CD1c-positive myeloid dendritic cell (primary cell): Measurements from ENCODE around the gene NACC2.
"Not testable (repeated sequence)": the region's sequence is repeated elsewhere in the genome, so short reads cannot be mapped to it uniquely, and the experiment has no call there.

ENCODE experiments used
- DNase-seq: peaks from one replicate; pipeline ENCODE4 v3.0.0-alpha.2; 2016; ENCODE audit errors: extremely low spot score

The NACC2 gene

DNA sequence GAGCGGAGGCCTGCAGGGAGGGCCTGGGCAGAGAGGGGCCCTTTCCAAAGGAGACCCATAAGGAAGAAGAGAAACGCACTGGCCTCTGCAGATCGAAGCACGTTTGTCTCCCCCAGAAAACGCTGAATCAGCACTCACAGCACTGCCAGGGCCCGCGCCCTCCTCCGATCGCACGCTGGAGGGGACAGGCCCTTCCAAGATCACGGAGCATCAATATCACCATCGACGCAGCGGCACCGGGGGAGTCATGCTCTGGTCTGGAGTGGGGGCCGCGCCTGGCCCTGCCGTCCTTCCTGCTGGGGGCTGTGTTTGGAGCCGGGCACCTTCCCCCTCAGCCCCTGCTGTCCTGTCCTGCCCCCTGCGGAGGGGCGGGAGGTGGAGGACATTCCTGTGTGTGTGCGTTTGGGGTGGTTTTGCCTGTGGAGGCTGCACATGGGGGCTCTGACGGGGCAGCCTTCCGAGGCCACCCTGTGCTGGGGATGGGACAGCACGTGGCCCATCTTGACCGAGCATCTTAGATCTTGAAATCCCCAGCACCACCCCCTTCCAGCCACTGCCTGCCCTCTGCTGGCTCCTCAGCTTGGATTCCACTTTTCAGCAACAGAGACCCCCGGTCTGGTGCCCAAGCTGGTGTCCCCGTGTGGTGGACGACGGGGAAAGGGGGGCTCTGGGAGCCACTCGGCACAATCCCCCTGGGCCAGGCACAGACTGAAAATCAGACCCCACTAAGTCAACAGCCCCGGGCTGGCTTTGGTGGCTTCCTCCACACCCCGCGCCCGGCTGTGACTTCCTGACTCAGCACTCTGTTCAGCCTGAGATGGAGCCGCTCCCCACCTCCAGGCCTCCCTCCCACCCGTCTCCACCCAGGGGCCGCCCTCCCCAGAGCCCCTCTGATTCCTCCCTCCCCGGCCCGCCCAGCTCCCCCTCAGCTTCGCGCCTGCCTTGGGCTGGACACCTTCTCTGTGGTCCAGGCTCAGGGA, 15.3 kb upstream of the NACC2 start:
- no peak for DNase-seq

DNA sequence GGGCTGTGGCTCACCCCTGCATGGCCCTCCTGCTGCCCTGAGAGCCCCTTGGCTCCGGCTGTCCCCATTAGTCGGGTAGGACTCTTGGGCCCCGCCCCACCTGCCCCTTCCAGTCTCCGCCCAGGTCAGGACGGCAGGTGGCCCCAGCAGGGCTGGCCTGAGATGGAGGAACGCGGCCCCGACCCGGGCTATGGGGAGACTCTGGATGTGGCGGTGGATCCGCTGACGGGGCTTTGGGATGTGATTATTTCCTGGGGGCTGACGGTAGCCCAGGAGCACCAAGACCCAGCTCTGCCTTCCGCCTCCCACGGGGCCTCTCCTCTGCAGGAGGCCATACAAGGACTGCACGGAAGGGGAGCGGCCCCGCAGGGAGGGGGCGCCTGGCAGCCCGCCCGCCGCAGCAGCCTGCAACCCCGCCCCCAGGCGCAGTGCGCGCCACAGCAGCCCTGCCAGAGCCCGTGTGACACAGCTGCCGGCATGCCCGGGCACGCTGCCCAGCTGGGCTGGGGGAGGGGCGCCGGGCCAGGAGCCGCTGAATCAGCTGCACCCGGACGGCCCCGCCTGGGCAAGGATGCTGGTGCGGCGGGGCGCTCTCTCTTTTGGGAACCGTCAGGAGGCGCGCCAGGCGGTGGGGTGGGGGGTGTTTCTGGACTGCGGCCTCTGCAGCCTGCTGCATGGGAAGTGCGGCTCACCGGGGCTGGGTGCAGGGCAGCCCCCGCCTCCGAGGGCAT, 14.4 kb upstream of the NACC2 start:
- peak; percentile 93 for DNase-seq

DNA sequence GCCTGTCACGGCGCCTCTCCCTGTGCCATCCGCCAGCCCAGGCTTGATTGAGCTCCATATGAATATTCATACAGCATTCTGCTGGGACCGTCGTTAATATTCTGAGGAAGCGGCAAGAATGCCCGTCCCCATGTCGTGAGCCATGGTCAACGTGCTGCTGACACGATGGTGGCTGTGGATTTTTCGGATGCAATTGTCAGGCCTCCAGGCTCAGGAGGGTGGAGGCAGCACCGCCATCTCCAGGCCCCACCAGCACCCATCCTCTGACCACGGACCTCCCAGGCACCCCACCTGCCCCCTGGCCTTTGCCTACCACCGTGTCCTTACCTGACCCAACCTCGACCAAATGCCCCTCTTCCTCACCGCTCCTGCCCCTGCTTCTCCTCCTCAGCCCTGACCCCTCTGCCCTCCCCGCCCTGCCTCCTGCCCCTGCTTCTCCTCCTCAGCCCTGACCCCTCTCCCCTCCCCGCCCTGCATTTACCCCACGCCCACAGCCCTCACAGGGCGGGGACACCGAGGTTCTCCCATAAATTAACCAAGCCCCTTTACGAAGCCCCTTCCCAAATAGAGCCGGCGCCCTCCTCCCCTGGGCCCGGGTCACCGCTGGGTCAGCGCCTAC, 13.7 kb upstream of the NACC2 start:
- DNase-seq = no peak

DNA sequence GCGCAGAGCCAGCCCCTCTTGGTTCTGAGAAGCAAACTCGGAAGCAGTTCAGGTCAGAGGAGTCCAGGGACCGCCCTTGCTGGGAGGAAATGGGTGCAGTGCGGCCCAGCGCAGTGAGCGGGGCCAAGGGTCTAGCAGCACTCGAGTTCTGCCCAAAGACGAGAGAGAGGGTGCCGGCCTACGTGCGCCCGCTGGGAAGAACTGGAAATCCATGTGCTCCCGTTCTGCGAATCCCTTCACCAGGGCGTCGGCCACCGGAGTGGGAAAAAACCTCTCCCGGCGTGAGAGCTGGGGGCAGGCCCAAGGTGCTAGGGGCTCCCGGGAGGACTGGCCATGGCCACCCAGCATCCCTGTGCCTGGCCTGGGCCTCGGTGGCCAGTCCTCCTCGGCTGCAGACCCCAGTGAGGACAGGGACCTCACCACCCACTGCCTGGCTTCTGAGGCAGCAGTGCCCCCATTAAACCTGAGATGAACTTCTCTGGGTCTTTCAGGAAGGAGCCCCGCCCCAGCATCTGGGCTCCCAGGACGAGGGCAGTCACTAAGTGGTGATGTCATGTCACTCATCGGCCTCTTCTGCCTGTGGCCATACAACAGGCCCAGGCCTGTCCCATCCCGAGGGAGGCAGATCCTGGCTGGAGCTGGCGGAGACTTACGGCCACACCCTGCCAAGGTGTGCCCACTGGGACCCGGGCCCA, 13.0 kb upstream of the NACC2 start:
- no peak for DNase-seq

DNA sequence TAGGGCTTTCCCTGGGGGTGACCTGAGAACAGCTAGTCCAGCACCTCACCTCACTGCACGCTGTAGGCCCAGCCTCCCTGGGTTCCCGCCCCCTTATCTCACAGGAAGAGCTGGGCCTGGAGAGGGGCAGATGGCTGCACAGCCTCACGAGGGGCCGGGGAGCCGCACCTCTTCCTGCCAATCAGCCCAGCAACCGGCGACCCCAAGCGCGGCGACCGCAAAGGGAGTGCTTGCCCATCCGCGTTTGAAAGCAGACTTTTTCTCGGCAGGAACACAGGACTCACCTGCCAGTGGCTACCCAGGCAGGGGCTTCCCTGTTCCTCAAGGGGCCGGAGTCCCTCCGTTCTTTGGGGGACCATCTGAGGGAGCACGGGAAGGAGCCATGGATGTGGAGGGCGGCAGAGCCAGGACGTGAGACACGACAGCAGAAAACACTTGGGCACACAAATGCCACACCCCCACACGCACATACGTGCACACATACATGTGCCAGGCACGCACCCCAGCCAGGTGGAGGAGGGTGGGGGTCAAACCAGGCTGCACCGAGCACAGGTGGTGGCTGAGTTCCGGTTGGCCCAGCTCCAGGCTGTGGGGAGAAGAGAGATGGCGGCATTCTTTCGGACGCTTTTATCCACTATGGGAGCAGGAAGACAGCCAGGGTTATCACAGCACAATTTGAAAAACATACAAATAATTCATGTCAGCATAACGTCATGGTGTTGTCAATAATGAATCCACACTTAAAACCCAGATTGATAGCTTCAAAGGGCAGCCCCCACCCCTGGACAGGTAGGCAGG, 12.3 kb upstream of the NACC2 start:
- no peak for DNase-seq

DNA sequence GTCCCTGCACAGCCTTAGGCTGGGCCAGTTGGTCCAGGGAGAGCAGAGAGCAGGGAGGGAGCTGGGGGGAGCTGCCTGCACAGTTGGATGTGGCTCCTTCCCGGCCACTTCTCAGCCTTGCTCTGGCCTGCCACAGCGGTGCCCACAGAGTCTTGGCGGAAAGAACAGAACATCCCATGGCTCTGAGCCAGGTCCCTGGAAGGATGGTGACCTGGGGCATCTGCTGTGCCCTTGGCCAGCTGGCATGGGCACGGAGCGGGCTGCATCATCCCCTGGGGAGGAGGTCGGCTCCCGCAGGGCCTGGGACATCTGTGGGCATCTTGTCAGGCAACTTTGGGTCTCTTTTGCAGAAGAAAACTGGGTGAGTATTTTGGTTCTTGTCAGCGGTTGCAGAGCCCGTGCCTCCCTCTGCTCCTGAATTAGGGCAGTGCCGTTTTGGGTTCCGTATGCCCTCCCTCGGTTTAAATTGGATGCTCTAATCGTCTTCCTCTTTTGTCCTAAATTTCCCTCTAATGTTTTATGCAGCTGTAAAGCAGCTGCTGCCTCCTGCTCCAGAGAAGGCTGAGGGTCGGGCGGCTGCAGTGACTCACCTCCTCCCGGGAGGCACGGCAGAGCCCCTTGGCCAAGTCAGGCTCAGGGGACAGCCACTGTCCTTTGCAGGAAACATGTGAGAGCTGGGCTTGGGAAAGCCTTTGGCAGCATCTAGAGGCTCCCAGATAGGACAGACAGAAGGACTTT, 10.5 kb upstream of the NACC2 start:
- DNase-seq = peak; percentile 50

DNA sequence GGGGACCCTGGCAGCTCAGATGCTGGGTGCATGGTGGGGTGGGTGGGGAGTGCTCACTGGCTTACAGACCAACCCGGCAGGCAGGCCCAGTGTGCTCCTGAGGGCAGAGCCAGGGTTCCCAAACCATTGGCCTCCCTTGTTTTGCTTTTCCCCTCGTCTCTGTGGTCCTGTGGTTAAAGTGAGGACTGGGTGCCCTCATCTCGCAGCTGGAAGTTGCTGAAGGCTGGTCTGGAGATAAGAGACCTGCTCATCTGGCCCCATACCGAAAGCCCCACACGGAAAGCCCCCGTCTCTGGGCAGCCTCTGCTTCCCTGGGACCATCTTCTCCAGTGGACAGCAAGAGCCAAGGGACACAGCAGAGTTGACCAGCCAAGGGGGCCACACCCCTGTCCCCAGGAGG, 9.8 kb upstream of the NACC2 start:
- DNase-seq = no peak

DNA sequence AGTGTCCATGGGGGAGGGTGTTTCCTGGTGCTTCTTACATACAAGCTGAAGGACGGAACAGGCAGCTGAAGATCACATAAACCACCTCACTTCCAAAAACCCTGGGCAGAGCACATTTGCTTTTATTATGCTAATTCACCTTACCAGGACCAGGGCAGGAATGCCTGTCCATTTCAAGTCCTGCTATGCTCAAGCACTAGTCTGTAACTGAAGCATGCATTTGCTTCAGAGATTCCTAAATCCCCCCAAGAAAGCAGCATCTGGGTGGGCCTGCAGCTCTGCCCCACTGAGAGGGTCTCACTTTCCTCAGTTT, 9.4 kb upstream of the NACC2 start:
- no peak for DNase-seq

DNA sequence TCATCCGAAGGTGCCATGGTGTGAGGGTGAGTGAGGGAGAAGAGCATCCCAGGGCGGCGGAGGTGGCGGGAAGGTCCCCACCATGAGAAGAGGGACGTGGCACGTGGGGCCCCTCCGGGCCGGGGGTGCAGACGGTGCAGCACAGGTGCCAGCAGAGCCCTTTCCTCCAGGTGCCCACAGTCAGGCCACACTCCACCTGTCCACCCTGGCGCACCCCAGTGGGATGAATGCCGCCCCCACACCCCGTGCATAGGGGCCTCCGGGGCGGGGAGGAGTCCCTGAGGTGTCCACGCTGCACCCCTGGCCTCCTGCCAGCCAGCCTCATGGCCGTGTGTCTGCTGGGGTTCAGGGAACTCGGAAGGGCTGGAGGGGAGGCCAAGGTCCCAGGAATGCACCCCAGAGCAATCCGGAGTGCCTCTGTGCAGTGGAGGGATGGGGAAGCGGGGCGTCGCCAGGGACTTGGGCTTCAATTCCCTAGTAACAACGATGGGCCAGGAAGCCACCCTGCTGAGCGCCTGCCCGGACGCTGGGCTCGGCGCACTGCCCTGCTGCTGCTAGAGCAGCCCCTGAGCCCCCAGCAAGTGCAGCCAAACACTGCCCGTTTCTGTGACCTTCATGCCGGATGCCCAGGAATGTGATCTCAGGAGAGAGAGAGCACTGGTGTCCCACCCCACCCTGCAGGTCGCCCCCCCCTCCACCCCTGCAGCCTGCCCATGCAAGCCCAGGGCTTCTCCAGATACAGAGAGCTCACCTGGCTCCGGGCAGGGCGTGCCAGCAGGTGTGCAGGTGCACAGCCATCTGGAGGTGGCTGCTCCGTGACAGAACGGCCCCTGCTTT, 8.8 kb upstream of the NACC2 start:
- DNase-seq = no peak

DNA sequence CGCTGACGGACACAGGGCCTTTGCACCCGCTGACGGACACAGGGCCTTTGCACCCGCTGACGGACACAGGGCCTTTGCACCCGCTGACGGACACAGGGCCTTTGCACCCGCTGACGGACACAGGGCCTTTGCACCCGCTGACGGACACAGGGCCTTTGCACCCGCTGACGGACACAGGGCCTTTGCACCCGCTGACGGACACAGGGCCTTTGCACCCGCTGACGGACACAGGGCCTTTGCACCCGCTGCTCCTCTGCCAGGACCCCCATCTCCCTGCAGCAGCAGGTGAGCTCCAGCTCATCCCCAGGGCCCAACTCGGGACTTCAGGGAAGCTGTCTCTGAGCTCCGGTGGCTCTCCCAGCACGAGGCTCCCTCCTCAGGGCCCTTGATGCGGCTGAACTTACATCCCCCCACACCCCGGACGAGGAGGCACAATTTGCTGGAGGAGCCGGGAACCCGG, 6.6 kb upstream of the NACC2 start:
- not testable (repeated sequence) for DNase-seq

DNA sequence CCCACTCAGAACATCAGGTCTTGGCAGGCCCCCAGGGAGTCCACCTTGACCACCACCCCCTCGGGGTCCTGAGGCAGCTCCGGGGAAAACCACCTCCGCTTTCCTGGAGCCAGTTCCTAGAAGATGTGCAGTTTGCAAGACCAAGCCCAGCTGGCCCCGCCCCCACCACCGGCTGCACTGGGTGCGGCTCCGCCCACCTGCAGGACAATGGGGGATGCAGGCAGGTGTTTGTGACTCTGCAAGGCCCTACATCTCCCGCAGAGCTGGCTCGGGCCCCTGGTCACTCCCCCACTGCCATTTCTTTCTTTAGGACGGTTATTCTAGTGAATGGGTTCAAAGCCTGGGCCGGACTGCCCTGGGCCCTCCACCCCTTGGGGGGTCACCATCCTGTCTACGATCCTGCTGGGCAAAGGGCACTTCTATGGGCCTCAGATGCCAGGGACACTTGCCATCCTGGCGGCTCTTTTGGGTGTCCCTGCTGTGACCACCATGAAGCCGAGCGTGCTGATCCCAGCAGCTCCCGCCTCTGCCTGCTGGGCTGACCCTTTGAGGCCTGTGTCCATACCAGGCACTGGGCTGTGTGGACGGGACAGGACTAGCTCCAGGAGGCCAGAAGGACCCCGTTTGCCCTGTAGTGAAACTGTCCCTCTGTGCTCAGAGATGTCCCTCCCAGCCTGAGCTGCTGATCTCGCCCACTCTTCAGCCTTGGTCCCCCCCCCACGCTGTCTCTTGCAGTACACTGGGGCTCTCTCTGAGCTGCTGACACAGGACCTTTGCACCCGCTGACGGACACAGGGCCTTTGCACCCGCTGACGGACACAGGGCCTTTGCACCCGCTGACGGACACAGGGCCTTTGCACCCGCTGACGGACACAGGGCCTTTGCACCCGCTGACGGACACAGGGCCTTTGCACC, 5.9 kb upstream of the NACC2 start:
- no peak for DNase-seq

DNA sequence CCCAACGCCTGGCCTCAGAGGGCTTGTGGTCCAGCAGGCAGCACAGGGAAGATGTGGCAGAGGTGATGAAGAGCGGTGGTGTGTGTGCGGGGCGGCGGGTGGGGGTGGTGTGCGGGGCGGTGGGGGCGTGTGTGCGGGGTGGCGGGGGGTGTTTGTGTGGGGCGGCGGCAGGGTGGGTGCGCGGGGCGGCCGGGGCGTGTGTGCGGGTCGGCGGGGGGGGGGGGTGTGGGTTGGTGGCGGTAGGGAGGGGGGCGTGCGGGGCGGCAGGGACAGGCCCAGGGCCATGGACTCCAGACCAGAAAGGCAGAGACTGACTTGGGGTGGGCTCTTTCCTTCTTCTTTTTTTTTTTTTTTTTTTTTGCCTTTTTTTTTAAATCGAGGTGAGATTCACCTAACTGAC, 4.5 kb upstream of the NACC2 start:
- DNase-seq = no peak

DNA sequence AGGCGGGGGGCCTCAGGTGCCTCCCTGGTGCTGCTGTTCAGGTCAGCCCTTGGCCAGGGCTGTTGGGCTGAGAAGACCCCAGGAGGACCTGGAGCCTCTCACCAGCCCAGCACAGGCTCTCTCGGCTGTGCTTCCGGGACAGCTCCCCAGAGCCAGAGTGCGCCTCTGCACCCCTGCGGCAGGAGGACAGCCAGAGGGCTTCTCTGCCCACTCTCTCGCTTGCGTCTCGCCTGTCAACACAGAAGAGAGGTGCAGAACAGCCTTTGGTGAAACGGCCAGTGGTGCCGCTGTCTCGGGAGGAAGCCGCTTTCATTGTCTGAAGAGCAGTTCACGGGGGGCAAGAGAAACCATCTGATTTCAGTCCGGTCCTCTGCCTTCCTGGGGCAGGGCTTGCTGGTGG, 3.8 kb upstream of the NACC2 start:
- DNase-seq = no peak

DNA sequence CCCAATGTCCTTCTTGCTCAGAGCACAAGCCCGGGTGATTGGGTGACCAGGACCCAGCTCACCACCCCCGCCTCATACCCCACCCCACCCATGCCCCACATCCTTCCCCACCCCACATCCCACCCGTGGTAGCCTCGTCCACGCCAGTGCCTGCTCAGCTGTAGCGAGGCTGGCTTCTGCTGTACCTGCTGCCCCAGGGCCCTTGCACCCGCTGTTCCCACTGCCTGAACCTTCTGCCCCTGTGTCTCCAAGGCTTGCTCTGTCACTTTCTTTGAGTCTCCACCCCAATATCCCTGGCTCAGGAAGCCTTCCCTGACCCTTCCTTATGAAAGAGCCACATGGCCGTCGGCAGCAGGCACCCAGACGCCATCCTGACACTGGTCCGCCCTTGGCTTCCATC, 3.1 kb upstream of the NACC2 start:
- DNase-seq = no peak

DNA sequence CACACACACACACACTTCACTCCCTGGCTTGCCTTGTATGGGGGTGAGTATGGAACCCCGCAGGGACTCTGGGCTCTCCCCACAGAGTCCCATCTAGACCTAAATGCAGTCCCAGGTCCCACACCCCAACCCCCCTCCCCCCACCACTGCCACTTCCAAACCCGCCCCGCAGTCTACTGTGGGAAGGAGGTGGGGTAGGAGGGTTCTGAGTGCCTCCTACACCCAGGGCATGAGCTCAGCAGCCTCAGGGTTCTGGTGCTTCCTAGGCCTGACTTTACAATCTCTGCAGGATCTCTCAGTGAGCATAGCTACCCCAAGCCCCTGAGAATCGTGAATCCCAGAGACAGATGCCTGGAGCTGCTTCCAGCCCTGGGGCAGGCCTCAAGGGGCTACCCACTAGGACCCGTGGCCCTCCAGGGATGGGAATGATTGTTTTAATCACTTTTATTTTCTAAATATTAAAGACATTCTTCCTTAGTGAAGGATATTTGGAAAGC, 1.5 kb upstream of the NACC2 start:
- no peak for DNase-seq

DNA sequence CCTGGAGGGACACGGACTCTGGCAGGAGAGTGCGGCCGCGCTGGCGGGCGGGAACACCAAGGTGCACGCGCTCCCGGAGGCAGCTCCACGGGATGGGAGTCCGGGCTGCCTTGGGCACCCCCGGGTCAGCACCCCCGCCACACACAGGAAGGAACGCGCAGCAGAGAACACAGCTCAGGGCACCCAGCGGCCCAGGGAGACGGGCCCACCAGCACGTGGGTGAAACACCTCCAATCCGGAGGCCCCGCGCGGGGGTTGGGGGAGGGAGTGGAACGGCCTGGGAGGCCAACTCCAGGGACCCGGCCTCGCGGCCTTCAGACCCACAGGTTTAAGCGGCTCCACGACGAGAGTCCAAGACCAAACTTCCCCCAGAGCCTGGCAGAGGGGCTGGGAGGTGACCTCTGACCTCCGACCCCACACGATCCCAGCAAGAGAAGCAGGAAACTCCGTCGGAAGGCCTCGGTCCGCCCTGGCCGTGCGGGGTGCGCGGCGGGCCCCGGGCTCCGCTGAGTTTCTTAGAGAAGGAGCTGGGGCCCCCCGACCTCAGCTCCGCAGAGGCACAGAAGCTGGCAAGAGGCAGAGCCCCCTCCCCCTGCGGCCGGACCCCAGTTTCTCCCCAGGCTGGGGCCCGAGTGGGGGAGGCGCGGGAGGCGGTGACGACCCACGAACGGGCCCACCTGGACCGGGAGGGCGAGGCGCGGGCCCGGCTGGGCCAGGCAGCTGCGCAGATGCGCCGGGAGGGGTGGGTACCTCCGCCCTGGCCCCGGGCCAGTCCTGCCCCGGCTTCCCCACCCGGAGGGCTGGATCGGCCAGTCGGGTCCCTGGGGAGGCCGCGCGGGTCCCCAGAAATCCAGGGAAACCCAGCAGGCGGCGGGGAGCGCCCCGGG, 851 bp downstream of the NACC2 start:
- peak; percentile 61 for DNase-seq

DNA sequence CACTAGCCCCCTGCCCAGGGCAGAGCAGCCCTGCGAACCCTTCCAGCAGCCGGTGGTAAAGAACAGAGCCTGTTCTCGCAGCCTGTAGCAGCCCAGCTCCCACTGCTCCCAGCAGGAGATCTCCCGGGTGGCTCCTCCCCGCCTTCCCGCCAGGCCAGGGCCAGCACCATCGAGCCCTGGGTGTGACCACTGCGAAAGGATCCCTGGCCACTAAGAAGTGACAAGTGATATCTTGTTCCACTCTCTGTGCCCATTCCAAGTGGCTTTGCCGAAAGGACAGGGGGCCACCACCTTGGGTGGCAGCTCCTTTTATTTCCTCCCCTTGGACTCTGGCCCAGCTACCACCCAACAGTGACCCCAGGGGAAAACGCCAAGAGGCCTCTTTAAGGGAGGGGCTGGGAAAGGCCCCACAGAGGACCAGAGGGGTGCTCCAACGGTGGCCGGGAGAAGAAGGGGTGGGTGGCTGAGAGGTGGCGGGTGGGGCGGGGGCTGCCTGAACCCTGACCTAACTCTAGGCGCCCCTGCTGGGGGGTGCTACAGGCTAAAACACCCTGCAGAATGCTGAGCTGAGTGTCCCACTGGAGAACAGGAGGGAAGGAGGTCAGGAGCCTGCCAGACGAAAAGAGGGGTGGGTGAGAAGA, 1.6 kb downstream of the NACC2 start:
- DNase-seq = no peak
